GM12872 (cell line): Measurements from ENCODE around the gene B3GALT6.

ENCODE experiments used
- TF ChIP-seq, protein P1 (sequence below): IDR thresholded peaks from 3 replicates; pipeline ENCODE4 v1.5.1; 2011; ENCODE audit warnings: low read depth, mild to moderate bottlenecking, low read length, moderate library complexity; ENCODE audit not compliant: insufficient read depth

Gene B3GALT6

DNA sequence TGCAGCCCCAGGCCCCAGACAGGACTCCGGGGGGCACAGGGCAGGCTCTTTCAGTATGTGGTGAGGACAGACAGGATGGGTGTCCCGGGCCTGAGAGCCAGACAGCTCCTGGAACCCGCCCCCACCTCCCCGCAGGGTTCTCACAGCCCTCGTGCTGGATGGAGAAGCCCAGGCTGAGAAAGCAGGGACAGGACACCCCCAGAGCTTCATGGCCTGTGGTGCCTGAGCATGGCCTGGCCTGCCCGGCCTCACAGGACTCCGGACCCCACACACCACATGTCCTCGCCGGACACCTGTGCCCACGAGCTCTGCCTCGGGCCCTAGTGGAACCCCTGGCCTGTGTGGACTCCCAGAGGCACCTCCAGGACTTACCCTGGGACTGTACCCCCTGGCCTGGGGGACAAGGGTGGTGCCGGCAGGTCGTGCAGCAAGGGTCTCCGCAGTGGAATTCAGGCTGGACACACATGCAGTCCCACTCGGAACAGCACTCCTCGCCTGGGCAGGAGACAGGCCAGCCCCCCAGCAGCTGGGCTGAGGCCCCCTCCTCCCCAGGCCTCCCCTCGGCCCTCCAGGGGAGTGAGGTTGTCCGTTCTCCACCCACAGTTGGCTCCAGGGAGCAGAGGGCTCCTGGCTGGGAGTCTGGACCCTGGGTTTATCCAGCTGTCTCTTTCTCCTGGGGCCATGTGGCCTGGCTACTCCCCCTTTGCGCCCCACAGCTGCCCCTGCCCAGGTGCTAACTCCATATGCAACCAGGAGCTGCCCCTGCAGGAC lies 26.9 kb upstream of the B3GALT6 start:
- TF ChIP-seq, protein P1, sequence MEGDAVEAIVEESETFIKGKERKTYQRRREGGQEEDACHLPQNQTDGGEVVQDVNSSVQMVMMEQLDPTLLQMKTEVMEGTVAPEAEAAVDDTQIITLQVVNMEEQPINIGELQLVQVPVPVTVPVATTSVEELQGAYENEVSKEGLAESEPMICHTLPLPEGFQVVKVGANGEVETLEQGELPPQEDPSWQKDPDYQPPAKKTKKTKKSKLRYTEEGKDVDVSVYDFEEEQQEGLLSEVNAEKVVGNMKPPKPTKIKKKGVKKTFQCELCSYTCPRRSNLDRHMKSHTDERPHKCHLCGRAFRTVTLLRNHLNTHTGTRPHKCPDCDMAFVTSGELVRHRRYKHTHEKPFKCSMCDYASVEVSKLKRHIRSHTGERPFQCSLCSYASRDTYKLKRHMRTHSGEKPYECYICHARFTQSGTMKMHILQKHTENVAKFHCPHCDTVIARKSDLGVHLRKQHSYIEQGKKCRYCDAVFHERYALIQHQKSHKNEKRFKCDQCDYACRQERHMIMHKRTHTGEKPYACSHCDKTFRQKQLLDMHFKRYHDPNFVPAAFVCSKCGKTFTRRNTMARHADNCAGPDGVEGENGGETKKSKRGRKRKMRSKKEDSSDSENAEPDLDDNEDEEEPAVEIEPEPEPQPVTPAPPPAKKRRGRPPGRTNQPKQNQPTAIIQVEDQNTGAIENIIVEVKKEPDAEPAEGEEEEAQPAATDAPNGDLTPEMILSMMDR: no peak

DNA sequence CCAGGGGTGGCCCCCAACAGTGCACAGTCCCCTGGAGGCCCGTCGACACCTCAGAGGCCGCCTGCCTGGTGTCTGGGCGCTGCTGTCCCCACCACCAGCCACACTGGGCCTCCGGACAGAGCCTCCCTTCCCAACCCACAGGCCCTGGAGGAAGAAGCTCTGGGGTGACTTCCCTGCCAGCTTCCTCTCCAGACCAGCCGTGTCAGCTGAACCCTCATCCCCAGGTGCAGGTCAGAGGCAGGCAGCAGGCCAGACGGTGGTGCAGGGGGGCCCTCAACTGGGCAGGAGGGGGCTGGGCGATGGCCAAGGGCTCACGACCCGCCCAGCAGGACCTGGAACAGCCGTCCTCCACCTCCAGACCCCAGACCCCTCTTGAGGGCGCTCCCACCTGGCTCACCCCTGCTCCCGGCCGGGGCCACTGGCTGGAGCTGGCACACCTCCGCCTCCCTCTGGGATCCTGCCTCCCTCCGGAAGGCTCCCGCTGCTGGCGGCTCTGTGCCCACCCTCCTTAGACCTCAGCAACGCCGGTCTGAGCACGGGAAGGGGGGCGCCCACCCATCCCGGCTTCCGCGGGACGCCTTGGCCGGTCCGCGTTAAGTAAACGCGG lies 26.2 kb upstream of the B3GALT6 start:
- TF ChIP-seq, protein P1: no peak

DNA sequence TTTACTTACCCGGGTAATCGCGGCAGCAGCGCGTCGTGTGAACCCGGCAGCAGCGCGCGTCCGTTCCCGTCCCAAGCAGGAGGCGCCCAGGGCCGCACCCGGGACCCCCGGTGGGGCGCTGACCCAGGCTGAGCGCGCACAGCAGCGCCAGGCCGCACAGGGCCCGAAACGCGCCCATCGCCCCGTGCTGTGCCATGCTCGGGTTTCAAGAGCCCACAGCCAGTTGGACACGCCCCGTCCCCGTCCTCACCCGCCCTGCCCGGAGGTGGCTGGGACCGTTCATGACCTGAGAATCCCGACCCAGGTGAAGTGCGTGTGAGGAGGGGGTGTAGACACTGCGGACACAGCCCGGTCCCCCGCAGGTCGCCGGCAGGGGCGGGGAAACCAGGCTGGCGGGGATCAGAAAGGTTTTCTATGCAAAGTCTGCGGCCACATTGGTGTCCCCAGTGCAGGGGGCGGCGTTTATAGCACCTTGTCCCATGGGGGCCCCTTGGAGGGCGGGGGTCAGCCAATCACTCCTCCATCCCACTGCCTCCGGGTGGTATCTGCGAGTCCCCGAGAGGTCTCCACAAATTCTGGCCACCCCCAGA lies 25.6 kb upstream of the B3GALT6 start, which contains the start of gene TNFRSF18:
Gene TNFRSF18 (minus strand): TSS at position 217 of the 590 bp plus-strand sequence. CDS start 21 bp downstream, at position 196.
- TF ChIP-seq, protein P1: no peak

DNA sequence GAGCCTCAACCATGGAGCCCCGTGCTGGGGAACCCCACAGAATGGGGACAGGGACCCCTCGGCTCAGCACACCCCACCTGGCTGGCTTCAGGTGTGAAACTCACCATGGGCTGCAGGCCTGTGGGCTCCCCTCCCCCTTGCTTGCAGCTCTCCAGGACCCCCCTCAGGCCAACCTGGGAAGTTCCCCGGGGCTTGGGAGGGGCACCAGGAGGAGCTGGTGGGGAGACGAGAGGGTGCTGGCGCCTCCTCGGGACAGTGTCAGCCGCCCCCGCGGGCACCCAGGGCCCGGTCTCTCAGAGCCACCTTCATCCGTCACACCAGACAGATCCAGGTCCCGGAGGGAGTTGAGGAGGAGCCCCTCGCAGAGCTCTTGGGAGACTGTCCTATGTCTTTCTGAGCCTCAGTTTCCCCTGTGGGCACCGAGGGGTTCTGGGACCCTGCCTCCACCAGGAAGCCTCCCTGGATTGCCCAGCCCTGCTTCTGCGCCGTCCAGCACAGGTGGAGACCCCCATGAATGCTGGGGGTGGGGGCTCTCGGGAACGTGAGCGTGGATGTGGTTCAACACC lies 25.0 kb upstream of the B3GALT6 start:
- TF ChIP-seq, protein P1: 0 out of 3 replicates have a peak, but pooled peaks have one; percentile 10

DNA sequence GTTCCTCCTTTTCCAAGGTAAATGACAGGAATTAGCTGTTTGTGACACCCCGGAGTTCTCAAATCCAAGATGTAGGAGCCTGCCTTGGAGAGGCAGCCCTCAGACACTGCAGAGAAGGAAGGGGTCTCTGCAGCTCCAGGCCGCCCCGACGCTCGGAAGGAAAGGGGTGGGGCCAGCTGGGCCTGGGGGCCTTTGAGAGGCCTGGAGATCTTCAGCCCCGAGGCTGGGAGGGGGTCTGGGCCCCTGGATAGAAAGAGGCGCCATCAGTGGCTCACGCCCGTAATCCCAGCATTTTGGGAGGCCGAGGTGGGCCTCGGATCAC lies 24.5 kb upstream of the B3GALT6 start:
- TF ChIP-seq, protein P1: no peak

DNA sequence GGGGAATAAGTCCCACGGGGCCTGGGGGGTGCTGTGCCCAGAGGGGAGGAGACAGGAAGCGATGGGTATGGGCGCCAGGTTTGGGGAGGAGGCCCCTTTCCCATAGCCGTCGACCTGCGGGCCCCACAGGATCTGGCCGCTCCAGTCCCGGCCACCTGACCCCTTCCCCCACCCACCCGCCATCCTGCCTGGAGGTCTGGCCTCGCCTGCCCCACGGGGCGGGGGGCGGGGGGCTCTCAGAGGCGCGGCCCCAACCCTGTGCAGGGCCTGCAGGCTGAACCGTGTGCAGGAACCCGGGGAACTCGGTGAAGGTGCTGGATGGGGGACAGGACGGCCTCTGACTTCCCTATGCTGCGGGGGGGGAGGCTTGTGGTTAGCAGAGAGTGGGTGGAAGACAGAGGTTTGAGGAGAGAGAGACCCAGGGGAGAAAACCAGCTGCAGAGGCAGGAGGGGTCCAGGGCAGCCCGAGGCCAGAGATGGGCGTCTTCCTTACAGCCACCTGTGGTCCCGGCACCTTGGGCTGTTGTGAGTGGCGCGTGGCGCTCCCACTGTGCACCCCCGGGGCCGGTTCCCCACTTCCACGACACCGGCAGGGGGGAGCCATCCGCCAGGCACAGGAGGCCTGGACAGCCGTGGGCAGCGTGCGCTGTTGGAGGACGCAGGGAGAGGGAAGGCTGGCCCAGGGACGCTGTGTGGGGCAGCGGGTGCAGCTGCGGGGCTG lies 23.2 kb upstream of the B3GALT6 start:
- TF ChIP-seq, protein P1: no peak
